CD14-positive monocyte (primary cell): ENCODE data around the gene TRDN. TPM values are rescaled to one million over a fixed set of nuclear protein-coding genes. Genes with fewer than 3 reads are reported as not detected.

ENCODE experiments used
- DNase-seq, 3 donors: peaks; one replicate each; pipeline ENCODE4 v3.0.0-alpha.2; 2011 to 2022
- H2AFZ ChIP-seq: 2 replicates; pipeline ENCODE4 v1.6.0; 2012; ENCODE audit warnings: mild to moderate bottlenecking, low read depth, low read length, inconsistent platforms; ENCODE audit not compliant: insufficient read depth, poor library complexity, severe bottlenecking
- H3K27ac ChIP-seq, 2 donors: 1 replicate in 1 of 2; 2 replicates in 1 of 2; pipeline ENCODE4 v1.5.1; 2012 to 2013; ENCODE audit warnings: low read length in 2 of 2, control low read depth in 1 of 2, inconsistent platforms in 1 of 2, low read depth in 1 of 2, mild to moderate bottlenecking in 1 of 2
- H3K27me3 ChIP-seq, 2 donors: one replicate each; pipeline versions ENCODE4 v1.6.0 to v1.6.1; 2011 to 2013; ENCODE audit warnings: low read length in 2 of 2; ENCODE audit not compliant: control insufficient read depth in 2 of 2, insufficient read depth in 2 of 2
- H3K36me3 ChIP-seq, 2 donors: replicated peaks in 1 of 2; 1 replicate in 1 of 2; 2 replicates in 1 of 2; pipeline versions ENCODE4 v1.5.1 to v1.6.1; 2012 to 2013; ENCODE audit warnings: low read length in 2 of 2, control low read depth in 1 of 2, inconsistent platforms in 1 of 2, mild to moderate bottlenecking in 1 of 2; ENCODE audit not compliant: insufficient read depth in 2 of 2, control insufficient read depth in 1 of 2
- H3K4me1 ChIP-seq, 2 donors: 1 replicate in 1 of 2; 2 replicates in 1 of 2; pipeline versions ENCODE4 v1.5.1 to v1.6.1; 2012 to 2013; ENCODE audit warnings: low read length in 2 of 2, control low read depth in 1 of 2, inconsistent platforms in 1 of 2, mild to moderate bottlenecking in 1 of 2, moderate library complexity in 1 of 2; ENCODE audit not compliant: insufficient read depth in 2 of 2, control insufficient read depth in 1 of 2
- H3K4me2 ChIP-seq: replicated peaks from 2 replicates; pipeline ENCODE3; 2012; ENCODE audit warnings: low read length, moderate library complexity, mild to moderate bottlenecking; ENCODE audit not compliant: poor library complexity, severe bottlenecking; ENCODE audit errors: extremely low read depth
- H3K4me3 ChIP-seq, 3 experiments: fragments of 200-600 bp in 1 of 3; sonication (generic) in 1 of 3; replicated peaks in 1 of 3; 1 replicate in 2 of 3; 2 replicates in 1 of 3; pipeline ENCODE4 v1.5.1; 2011 to 2013; ENCODE audit warnings: low read length in 3 of 3, mild to moderate bottlenecking in 3 of 3, control low read depth in 2 of 3, low read depth in 2 of 3, inconsistent platforms in 1 of 3, moderate library complexity in 1 of 3
- H3K79me2 ChIP-seq: 2 replicates; pipeline ENCODE4 v1.6.0; 2012; ENCODE audit warnings: mild to moderate bottlenecking, control low read depth, inconsistent platforms, low read length, moderate library complexity; ENCODE audit not compliant: insufficient read depth
- H3K9ac ChIP-seq: 2 replicates; pipeline ENCODE4 v1.6.0; 2017; ENCODE audit warnings: low read length, mild to moderate bottlenecking; ENCODE audit not compliant: insufficient read depth, poor library complexity, severe bottlenecking
- H3K9me3 ChIP-seq, 2 donors: replicated peaks in 1 of 2; 1 replicate in 1 of 2; 2 replicates in 1 of 2; pipeline versions ENCODE4 v1.5.1 to v1.6.1; 2012 to 2013; ENCODE audit warnings: low read length in 2 of 2, control low read depth in 1 of 2; ENCODE audit not compliant: control insufficient read depth in 1 of 2, insufficient read depth in 1 of 2
- H4K20me1 ChIP-seq: 2 replicates; pipeline ENCODE4 v1.6.0; 2012; ENCODE audit warnings: mild to moderate bottlenecking, low read length, control low read depth, moderate library complexity; ENCODE audit not compliant: insufficient read depth
- H3K27ac Mint-ChIP-seq, 7 donors: one replicate each; pipeline ENCODE4 v1.8.0; 2020; ENCODE audit warnings: mild to moderate bottlenecking in 7 of 7, mixed read lengths in 7 of 7, moderate library complexity in 6 of 7, inconsistent platforms in 2 of 7
- H3K27me3 Mint-ChIP-seq, 3 donors: one replicate each; pipeline ENCODE4 v1.8.0; 2021 to 2022; ENCODE audit warnings: low read depth in 3 of 3, mild to moderate bottlenecking in 3 of 3, mixed read lengths in 3 of 3, moderate library complexity in 3 of 3, inconsistent platforms in 1 of 3
- H3K36me3 Mint-ChIP-seq, 2 donors: one replicate each; pipeline ENCODE4 v1.8.0; 2020; ENCODE audit warnings: mixed read lengths in 2 of 2, inconsistent platforms in 1 of 2, mild to moderate bottlenecking in 1 of 2
- H3K4me1 Mint-ChIP-seq: one replicate; pipeline ENCODE4 v1.8.0; 2020; ENCODE audit warnings: mild to moderate bottlenecking, mixed read lengths
- H3K4me3 Mint-ChIP-seq, 2 donors: one replicate each; pipeline ENCODE4 v1.8.0; 2020; ENCODE audit warnings: mild to moderate bottlenecking in 2 of 2, mixed read lengths in 2 of 2, moderate library complexity in 1 of 2
- H3K9me3 Mint-ChIP-seq, 7 donors: one replicate each; pipeline ENCODE4 v1.8.0; 2020 to 2022; ENCODE audit warnings: mixed read lengths in 7 of 7, mild to moderate bottlenecking in 6 of 7, moderate library complexity in 6 of 7, inconsistent platforms in 2 of 7
- WGBS: methylation state at CpG from one replicate; pipeline ENCODE4 v1.1.5; 2013; ENCODE audit warnings: missing lambda C conversion rate; ENCODE audit not compliant: insufficient coverage; 5-methylcytosine and 5-hydroxymethylcytosine counted together
- intact Hi-C, 2 donors: fragments of 100-400 bp; cut with micrococcal nuclease; formaldehyde crosslinking; loops; one replicate each; pipeline versions ENCODE4 v1.15.0 to v1.15.1; 2023
- polyA plus RNA-seq, 3 donors: library from polyadenylated mRNA; depleted of rRNA in 1 of 3; unstranded in 2 of 3; stranded (reverse) in 1 of 3; fragments of 300-500 nt in 2 of 3; fragments of >200 nt in 1 of 3; fragmentation: Illumina TruSeq in 2 of 3; gene quantifications; 1 replicate in 2 of 3; 2 replicates in 1 of 3; pipeline ENCODE4 v1.2.3, GENCODE V29; 2012 to 2021
- TF ChIP-seq, protein P1 (sequence below): fragments of 200-600 bp; IDR thresholded peaks from one replicate; pipeline ENCODE4 v1.8.0; 2022; ENCODE audit warnings: antibody characterized with exemption, mild to moderate bottlenecking

Gene TRDN
- polyA plus RNA-seq, 3 donors, result not detected

GRCh38 chr6:123524781-123525180, 112.0 kb downstream of the TRDN start:
- TF ChIP-seq, protein P1, sequence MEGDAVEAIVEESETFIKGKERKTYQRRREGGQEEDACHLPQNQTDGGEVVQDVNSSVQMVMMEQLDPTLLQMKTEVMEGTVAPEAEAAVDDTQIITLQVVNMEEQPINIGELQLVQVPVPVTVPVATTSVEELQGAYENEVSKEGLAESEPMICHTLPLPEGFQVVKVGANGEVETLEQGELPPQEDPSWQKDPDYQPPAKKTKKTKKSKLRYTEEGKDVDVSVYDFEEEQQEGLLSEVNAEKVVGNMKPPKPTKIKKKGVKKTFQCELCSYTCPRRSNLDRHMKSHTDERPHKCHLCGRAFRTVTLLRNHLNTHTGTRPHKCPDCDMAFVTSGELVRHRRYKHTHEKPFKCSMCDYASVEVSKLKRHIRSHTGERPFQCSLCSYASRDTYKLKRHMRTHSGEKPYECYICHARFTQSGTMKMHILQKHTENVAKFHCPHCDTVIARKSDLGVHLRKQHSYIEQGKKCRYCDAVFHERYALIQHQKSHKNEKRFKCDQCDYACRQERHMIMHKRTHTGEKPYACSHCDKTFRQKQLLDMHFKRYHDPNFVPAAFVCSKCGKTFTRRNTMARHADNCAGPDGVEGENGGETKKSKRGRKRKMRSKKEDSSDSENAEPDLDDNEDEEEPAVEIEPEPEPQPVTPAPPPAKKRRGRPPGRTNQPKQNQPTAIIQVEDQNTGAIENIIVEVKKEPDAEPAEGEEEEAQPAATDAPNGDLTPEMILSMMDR, result no peak
- Histone ChIP-seq H3K27me3 (no peaks in the 10 kb centered on the region), H3K27ac (no peak overlapping the region), H3K4me1 (no peaks in the 10 kb centered on the region), H3K9ac (no peak overlapping the region), H2AFZ (no peak overlapping the region), H3K79me2 (no peaks in the 10 kb centered on the region), H3K36me3 (no peaks in the 10 kb centered on the region), H4K20me1 (no peaks in the 10 kb centered on the region), H3K4me2 (no peak overlapping the region), H3K4me3 (no peak overlapping the region), H3K9me3 (no peaks in the 10 kb centered on the region)
- Mint-ChIP-seq H3K36me3 (no peaks in the 10 kb centered on the region), H3K4me3 (no peak overlapping the region), H3K9me3 (peaks cover 0 to 4% (median 0%) of the 10 kb centered on the region in 7 donors), H3K27ac (no peak overlapping the region), H3K27me3 (no peaks in the 10 kb centered on the region), H3K4me1 (no peaks in the 10 kb centered on the region)
- intact Hi-C loops, result no loop called here
- WGBS, result no CpG with 5 or more reads among the region's 1 CpG
- no peak for DNase-seq

GRCh38 chr6:123520217-123520616, 116.5 kb downstream of the TRDN start:
- H3K4me1 ChIP-seq, result no peaks in the 10 kb centered on the region
- Mint-ChIP-seq H3K9me3 (peaks cover 0 to 4% (median 0%) of the 10 kb centered on the region in 7 donors), H3K27ac (no peak overlapping the region), H3K4me3 (no peak overlapping the region), H3K36me3 (no peaks in the 10 kb centered on the region), H3K27me3 (no peaks in the 10 kb centered on the region), H3K4me1 (no peaks in the 10 kb centered on the region)
- 67% methylated on average over 1 of the region's 3 CpGs for WGBS
- no peak for DNase-seq
- no peaks in the 10 kb centered on the region for H4K20me1 ChIP-seq
- no peak overlapping the region for H2AFZ ChIP-seq
- H3K4me3 ChIP-seq, result no peak overlapping the region
- no peak overlapping the region for H3K27ac ChIP-seq
- no peaks in the 10 kb centered on the region for H3K9me3 ChIP-seq
- no peak overlapping the region for H3K4me2 ChIP-seq
- H3K79me2 ChIP-seq, result no peaks in the 10 kb centered on the region
- H3K36me3 ChIP-seq, result no peaks in the 10 kb centered on the region
- H3K27me3 ChIP-seq, result no peaks in the 10 kb centered on the region
- intact Hi-C loops, result no loop called here
- TF ChIP-seq, protein P1, result no peak
- H3K9ac ChIP-seq, result no peak overlapping the region
